Fibroblast of skin of right biceps (primary cell): Measurements from ENCODE around the gene VARS1.
"Not testable (repeated sequence)": the region's sequence is repeated elsewhere in the genome, so short reads cannot be mapped to it uniquely, and the experiment has no call there.

ENCODE experiments used
- DNase-seq: peaks from one replicate; pipeline ENCODE4 v3.0.0-alpha.2; 2013

The VARS1 gene

GRCh38 chr6:31795616-31796298 lies at the start of gene VARS1:
VARS1 (minus strand) TSS chr6:31795752; CDS start chr6:31795217, 535 bp downstream.
- DNase-seq, result peak; percentile 89

GRCh38 chr6:31844507-31844906 lies 49.0 kb upstream of the VARS1 start:
- no peak for DNase-seq

GRCh38 chr6:31842053-31842452 lies 46.5 kb upstream of the VARS1 start:
- no peak for DNase-seq

GRCh38 chr6:31839779-31840126 lies 44.2 kb upstream of the VARS1 start:
- not testable (repeated sequence) for DNase-seq

- no peak for DNase-seq
Measured at GRCh38 chr6:31838968-31839367, 43.4 kb upstream of the VARS1 start.

- DNase-seq, result not testable (repeated sequence)
Measured at GRCh38 chr6:31838114-31838553, 42.6 kb upstream of the VARS1 start.

- no peak for DNase-seq
Measured at GRCh38 chr6:31837369-31838113, 42.0 kb upstream of the VARS1 start.

- peak; percentile 42 for DNase-seq
Measured at GRCh38 chr6:31836474-31837368, 41.2 kb upstream of the VARS1 start.

GRCh38 chr6:31836047-31836473 lies 40.5 kb upstream of the VARS1 start:
- DNase-seq, result no peak

- peak; percentile 89 for DNase-seq
Measured at GRCh38 chr6:31834367-31835250, 39.1 kb upstream of the VARS1 start.

- no peak for DNase-seq
Measured at GRCh38 chr6:31831350-31832215, 36.0 kb upstream of the VARS1 start.

- no peak for DNase-seq
Measured at GRCh38 chr6:31830886-31831335, 35.4 kb upstream of the VARS1 start.

GRCh38 chr6:31829633-31830283 lies 34.2 kb upstream of the VARS1 start:
- DNase-seq, result peak; percentile 54

GRCh38 chr6:31827286-31828079 lies 31.9 kb upstream of the VARS1 start, which contains the start of gene HSPA1B:
HSPA1B (plus strand) TSS chr6:31827738; CDS start chr6:31827951, 213 bp downstream.
- peak; percentile 100 for DNase-seq

GRCh38 chr6:31826793-31827285 lies 31.3 kb upstream of the VARS1 start:
- peak; percentile 88 for DNase-seq

- no peak for DNase-seq
Measured at GRCh38 chr6:31825553-31825952, 30.0 kb upstream of the VARS1 start.

GRCh38 chr6:31823592-31824196 lies 28.1 kb upstream of the VARS1 start:
- DNase-seq, result not testable (repeated sequence)

- peak; percentile 78 for DNase-seq
Measured at GRCh38 chr6:31822036-31822821, 26.7 kb upstream of the VARS1 start.
